Smooth muscle cell (in vitro differentiated cells): ENCODE data around the gene PTPRCAP. TPM values are rescaled to one million over a fixed set of nuclear protein-coding genes. Genes with fewer than 3 reads are reported as not detected.

ENCODE experiments used
- DNase-seq: peaks from one replicate; lab custom pipeline; 2025; ENCODE audit not compliant: unreplicated experiment; lab: John Stamatoyannopoulos, UW
- H2AFZ ChIP-seq: fragments of 200-600 bp; sonication (generic); 2 replicates; pipeline ENCODE4 v1.6.0; 2016; ENCODE audit warnings: antibody characterized with exemption, low read depth, mild to moderate bottlenecking
- H3F3A ChIP-seq: fragments of 200-600 bp; sonication (generic); 2 replicates; pipeline ENCODE4 v1.6.0; 2017; ENCODE audit warnings: antibody characterized with exemption, low read depth
- H3K27ac ChIP-seq: fragments of 200-600 bp; sonication (generic); 2 replicates; pipeline ENCODE4 v1.5.1; 2016; ENCODE audit warnings: low read depth, mild to moderate bottlenecking
- H3K27me3 ChIP-seq: fragments of 200-600 bp; sonication (generic); 2 replicates; pipeline ENCODE4 v1.6.1; 2016; ENCODE audit warnings: low read depth, mild to moderate bottlenecking
- H3K36me3 ChIP-seq: fragments of 200-600 bp; sonication (generic); 2 replicates; pipeline ENCODE4 v1.5.1; 2016; ENCODE audit warnings: low read depth
- H3K4me1 ChIP-seq: fragments of 200-600 bp; sonication (generic); 2 replicates; pipeline ENCODE4 v1.5.1; 2016; ENCODE audit warnings: low read depth
- H3K4me2 ChIP-seq: fragments of 200-600 bp; sonication (generic); 2 replicates; pipeline ENCODE4 v1.6.0; 2016; ENCODE audit warnings: mild to moderate bottlenecking
- H3K4me3 ChIP-seq: fragments of 200-600 bp; sonication (generic); 2 replicates; pipeline ENCODE4 v1.5.1; 2016; ENCODE audit warnings: mild to moderate bottlenecking
- H3K79me2 ChIP-seq: fragments of 200-600 bp; sonication (generic); 2 replicates; pipeline ENCODE4 v1.6.0; 2016; ENCODE audit warnings: low read depth, mild to moderate bottlenecking
- H3K9ac ChIP-seq: fragments of 200-600 bp; sonication (generic); 2 replicates; pipeline ENCODE4 v1.6.0; 2016; ENCODE audit warnings: low read depth
- H3K9me3 ChIP-seq: fragments of 200-600 bp; sonication (generic); replicated peaks from 2 replicates; pipeline ENCODE4 v1.5.1; 2016; ENCODE audit warnings: low read depth
- H4K20me1 ChIP-seq: fragments of 200-600 bp; sonication (generic); 2 replicates; pipeline ENCODE4 v1.6.0; 2016; ENCODE audit warnings: low read depth
- WGBS: methylation state at CpG from one replicate; pipeline ENCODE4 v1.1.7; 2016; ENCODE audit warnings: low lambda C conversion rate; 5-methylcytosine and 5-hydroxymethylcytosine counted together
- polyA plus RNA-seq: library from polyadenylated mRNA; unstranded; fragments of >200 nt; fragmentation: Nextera tagmentation; extraction: Ambion mirVana; gene quantifications from 2 replicates; pipeline ENCODE4 v1.2.1, GENCODE V29; 2016
- total RNA-seq: library from RNA; depleted of rRNA; stranded (reverse); fragments of >200 nt; gene quantifications from 2 replicates; pipeline ENCODE4 v1.2.3, GENCODE V29; 2014
- TF ChIP-seq, protein P1 (sequence below): fragments of 200-600 bp; sonication (generic); IDR thresholded peaks from 2 replicates; pipeline ENCODE4 v1.5.1; 2017; ENCODE audit warnings: borderline replicate concordance, mild to moderate bottlenecking, antibody characterized with exemption; ENCODE audit not compliant: insufficient read depth, poor library complexity, severe bottlenecking

The PTPRCAP gene
- total and polyA plus RNA-seq, 2 experiments from 2014 or later, result 1.1 TPM; not detected in 1

DNA sequence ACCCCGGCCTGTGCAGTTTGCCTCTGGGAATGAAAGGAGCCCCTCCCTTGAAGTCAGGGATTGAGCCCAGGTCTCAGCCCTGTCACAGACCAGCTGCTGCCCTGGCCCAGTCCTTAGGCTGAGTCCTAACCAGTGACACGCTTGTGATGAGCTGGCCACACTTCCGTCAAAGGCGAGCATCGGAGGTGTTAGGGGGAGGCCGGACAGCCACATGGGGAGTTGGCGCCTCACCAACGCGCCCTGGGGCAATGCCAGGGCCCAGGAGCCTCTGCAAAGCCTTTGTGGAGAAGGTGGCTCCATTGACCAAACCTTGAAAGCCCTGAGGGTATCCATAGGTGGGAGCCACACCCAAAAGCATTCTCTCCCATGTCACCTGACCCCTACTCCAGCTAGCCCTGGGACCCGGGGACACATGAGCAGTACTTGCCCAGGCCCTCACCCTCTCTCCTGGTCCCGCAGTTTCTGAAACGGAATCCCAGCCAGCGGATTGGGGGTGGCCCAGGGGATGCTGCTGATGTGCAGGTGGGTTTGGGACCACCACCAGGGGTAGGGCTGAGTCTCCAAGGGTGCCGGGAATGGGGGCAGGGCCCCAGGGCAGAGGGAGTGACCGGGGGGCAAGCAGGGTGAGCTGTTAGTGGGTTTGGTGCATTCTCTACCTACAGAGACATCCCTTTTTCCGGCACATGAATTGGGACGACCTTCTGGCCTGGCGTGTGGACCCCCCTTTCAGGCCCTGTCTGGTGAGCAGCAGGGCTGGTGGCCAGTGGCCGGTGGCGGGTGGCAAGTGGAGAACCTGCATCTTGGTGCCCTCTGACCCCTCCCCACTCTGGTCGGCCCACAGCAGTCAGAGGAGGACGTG, 3.7 kb downstream of the PTPRCAP start:
- H3K27me3 ChIP-seq, result no peaks in the 10 kb centered on the region
- no peak overlapping the region for H3K4me3 ChIP-seq
- H3K4me1 ChIP-seq, result no peaks in the 10 kb centered on the region
- no peak overlapping the region for H2AFZ ChIP-seq
- H3K4me2 ChIP-seq, result no peak overlapping the region
- no peak for DNase-seq
- H3K27ac ChIP-seq, result no peak overlapping the region
- H3K9me3 ChIP-seq, result no peaks in the 10 kb centered on the region
- H4K20me1 ChIP-seq, result no peaks in the 10 kb centered on the region
- 94% methylated on average over 22 of the region's 22 CpGs for WGBS
- peaks cover 19% of the 10 kb centered on the region for H3K79me2 ChIP-seq
- TF ChIP-seq, protein P1, sequence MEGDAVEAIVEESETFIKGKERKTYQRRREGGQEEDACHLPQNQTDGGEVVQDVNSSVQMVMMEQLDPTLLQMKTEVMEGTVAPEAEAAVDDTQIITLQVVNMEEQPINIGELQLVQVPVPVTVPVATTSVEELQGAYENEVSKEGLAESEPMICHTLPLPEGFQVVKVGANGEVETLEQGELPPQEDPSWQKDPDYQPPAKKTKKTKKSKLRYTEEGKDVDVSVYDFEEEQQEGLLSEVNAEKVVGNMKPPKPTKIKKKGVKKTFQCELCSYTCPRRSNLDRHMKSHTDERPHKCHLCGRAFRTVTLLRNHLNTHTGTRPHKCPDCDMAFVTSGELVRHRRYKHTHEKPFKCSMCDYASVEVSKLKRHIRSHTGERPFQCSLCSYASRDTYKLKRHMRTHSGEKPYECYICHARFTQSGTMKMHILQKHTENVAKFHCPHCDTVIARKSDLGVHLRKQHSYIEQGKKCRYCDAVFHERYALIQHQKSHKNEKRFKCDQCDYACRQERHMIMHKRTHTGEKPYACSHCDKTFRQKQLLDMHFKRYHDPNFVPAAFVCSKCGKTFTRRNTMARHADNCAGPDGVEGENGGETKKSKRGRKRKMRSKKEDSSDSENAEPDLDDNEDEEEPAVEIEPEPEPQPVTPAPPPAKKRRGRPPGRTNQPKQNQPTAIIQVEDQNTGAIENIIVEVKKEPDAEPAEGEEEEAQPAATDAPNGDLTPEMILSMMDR, result no peak
- no peak overlapping the region for H3K9ac ChIP-seq
- no peaks in the 10 kb centered on the region for H3K36me3 ChIP-seq
- H3F3A ChIP-seq, result no peaks in the 10 kb centered on the region

DNA sequence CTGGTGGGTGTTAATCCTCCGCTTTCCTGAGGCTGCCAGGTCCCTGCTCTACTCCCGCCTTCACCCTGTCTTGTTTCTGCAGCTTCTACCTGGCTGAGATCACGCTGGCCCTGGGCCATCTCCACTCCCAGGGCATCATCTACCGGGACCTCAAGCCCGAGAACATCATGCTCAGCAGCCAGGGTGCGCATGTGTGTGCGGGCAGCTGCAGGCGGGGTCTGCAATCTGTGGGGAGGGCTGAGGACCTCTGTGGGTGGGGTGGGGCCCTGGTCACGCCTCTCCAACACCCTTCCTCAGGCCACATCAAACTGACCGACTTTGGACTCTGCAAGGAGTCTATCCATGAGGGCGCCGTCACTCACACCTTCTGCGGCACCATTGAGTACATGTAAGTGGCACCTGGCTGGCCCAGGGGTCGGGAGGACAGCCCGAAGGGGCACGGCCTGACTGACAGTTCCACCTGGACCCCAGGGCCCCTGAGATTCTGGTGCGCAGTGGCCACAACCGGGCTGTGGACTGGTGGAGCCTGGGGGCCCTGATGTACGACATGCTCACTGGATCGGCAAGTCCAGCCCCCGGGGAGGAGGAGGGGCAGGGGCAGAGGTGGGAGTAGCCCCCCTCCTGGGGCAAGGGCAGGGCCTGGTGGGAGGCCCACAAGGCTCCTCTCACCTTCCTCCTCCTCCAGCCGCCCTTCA, 4.7 kb downstream of the PTPRCAP start:
- Histone ChIP-seq H3K4me2 (no peak overlapping the region), H2AFZ (no peak overlapping the region), H4K20me1 (no peaks in the 10 kb centered on the region), H3K9ac (no peak overlapping the region), H3F3A (no peaks in the 10 kb centered on the region), H3K4me3 (no peak overlapping the region), H3K27ac (no peak overlapping the region), H3K9me3 (no peaks in the 10 kb centered on the region), H3K4me1 (no peaks in the 10 kb centered on the region), H3K36me3 (no peaks in the 10 kb centered on the region), H3K27me3 (no peaks in the 10 kb centered on the region), H3K79me2 (peaks cover 24% of the 10 kb centered on the region)
- WGBS, result 96% methylated on average over 20 of the region's 22 CpGs
- TF ChIP-seq, protein P1, result no peak
- no peak for DNase-seq

DNA sequence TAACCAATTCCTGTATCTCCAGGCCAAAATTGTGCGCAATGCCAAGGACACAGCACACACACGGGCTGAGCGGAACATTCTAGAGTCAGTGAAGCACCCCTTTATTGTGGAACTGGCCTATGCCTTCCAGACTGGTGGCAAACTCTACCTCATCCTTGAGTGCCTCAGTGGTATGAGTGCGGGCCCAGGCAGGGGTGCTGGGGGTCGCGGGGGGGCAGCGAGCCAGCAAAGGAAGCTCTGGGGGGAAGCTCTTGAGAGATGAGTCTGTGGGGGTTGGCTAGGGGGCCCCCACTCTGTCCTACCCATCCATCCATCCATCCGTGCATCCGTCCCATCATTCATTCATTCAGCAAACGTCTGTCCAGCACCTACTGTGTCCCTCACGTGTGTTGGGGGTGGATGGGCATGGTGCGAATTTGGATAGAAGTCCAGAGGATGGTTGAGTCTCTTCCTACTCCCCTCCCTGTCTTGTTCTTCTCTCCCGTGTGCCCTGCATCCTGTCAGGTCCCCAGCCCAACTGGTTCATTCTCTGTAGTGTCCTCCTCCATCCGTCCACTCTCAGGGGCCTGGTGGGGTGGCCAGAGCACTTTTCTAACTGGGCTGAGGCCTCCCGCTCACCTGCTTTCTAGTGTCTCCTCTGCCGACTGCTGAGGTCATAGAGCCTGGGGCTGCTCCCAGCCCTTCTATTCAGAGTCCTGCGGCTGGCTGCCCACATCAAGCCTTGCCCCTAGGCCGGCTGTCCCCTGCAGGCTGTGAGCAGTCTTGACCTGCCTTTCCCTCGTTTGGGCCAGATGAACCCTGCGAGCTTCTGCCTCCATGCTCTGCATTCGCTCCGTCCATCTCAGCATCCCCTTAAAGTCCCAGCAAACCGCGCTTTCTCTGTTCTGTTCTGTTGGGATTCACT, 5.9 kb downstream of the PTPRCAP start:
- no peak overlapping the region for H3K4me3 ChIP-seq
- 98% methylated on average over 24 of the region's 24 CpGs for WGBS
- H3K79me2 ChIP-seq, result peaks cover 24% of the 10 kb centered on the region
- no peaks in the 10 kb centered on the region for H3F3A ChIP-seq
- no peak overlapping the region for H2AFZ ChIP-seq
- TF ChIP-seq, protein P1, result no peak
- no peaks in the 10 kb centered on the region for H3K27me3 ChIP-seq
- H4K20me1 ChIP-seq, result no peaks in the 10 kb centered on the region
- H3K9me3 ChIP-seq, result no peaks in the 10 kb centered on the region
- H3K36me3 ChIP-seq, result no peaks in the 10 kb centered on the region
- no peak overlapping the region for H3K27ac ChIP-seq
- no peak overlapping the region for H3K9ac ChIP-seq
- H3K4me2 ChIP-seq, result no peak overlapping the region
- H3K4me1 ChIP-seq, result no peaks in the 10 kb centered on the region
- DNase-seq, result no peak
